GM12865 (cell line): ENCODE data around the gene MAGEB2.

Experiments used
- DNase-seq: peaks from one replicate; pipeline ENCODE4 v3.0.0; 2010; ENCODE audit warnings: low read depth
- H3K4me3 ChIP-seq: 2 replicates; pipeline ENCODE4 v1.5.1; 2011; ENCODE audit warnings: mild to moderate bottlenecking, low read depth, low read length, control low read depth
- TF ChIP-seq, protein P1 (sequence below): IDR thresholded peaks from 2 replicates; pipeline ENCODE4 v1.5.1; 2011; ENCODE audit warnings: low read length, control low read depth, low read depth, inconsistent platforms; ENCODE audit not compliant: insufficient read depth; ENCODE audit errors: missing control alignments

MAGEB2 gene

DNA sequence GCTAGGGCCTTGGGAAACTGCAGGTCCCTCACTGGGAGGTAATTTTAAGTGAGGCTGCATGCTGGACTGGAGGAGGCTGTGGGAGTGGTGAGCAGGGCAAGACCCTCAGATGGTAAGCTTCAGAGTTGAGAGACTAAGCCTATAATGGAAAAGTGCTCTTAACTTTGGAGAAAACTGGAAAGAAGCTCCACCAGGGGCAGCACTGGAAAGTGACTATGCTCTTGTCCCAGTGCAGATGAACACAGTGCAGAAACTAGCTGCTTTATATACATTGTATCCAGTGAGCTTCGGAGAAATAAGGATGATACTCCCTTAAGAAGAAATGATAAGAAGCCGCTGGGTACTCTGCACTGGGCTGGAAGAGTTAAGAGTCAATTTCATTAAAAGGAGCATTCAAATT lies 3.2 kb upstream of the MAGEB2 start:
- H3K4me3 ChIP-seq = no peak overlapping the region
- no peak for DNase-seq
- TF ChIP-seq, protein P1, sequence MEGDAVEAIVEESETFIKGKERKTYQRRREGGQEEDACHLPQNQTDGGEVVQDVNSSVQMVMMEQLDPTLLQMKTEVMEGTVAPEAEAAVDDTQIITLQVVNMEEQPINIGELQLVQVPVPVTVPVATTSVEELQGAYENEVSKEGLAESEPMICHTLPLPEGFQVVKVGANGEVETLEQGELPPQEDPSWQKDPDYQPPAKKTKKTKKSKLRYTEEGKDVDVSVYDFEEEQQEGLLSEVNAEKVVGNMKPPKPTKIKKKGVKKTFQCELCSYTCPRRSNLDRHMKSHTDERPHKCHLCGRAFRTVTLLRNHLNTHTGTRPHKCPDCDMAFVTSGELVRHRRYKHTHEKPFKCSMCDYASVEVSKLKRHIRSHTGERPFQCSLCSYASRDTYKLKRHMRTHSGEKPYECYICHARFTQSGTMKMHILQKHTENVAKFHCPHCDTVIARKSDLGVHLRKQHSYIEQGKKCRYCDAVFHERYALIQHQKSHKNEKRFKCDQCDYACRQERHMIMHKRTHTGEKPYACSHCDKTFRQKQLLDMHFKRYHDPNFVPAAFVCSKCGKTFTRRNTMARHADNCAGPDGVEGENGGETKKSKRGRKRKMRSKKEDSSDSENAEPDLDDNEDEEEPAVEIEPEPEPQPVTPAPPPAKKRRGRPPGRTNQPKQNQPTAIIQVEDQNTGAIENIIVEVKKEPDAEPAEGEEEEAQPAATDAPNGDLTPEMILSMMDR = no peak

DNA sequence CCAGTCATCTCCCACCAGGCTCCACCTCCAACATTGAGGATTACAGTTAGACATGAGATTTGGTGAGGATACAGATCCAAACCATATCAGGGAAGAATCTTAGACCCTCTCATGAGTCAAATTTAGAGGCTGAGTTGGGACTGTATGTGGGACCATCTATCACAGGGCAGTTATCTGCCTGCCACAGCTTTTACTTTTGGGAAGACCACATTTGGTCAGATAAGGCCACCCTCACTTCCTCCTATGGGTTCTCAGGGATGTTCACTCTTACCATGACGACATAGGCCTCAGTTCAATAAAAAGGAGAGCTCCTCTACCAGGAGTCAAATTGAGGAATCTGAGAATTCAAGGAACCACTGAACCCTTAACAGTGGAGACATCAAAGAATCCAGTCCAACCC lies 2.1 kb downstream of the MAGEB2 start:
- no peak overlapping the region for H3K4me3 ChIP-seq
- DNase-seq = no peak
- TF ChIP-seq, protein P1 = no peak

DNA sequence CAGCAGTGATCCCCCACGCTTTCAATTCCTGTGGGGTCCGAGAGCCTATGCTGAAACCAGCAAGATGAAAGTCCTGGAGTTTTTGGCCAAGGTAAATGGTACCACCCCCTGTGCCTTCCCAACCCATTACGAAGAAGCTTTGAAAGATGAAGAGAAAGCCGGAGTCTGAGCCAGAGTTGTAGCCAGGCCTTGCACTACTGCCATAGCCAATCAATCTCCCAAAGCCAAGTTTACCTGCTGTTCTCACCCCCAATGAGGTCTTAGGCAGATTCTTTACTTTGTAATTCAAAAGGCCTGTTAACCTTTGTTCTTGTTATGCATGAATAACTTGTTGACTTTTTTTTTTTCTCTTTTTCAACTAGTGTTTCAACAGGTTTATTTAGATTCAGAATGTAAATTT lies 4.0 kb downstream of the MAGEB2 start:
- no peak overlapping the region for H3K4me3 ChIP-seq
- no peak for DNase-seq
- TF ChIP-seq, protein P1 = no peak

DNA sequence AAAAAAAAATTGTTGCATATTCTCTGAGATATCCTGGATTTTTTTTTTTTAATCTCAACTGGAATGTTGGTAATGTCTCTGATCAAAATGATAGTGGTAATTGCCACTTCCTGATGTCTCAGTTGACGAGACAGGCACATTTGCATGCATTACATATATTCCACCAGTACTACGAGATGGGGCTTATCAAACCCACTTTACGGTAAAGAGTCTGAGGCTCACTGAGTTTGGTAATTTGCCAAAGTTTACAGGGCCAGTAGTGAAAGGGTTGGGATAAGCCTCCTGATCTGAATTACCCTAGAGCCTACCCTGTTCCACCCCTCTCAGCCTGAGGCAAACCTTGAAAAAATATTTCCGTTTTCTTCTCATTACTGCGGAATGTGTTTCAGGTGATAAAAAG lies 5.3 kb downstream of the MAGEB2 start:
- no peak for DNase-seq
- TF ChIP-seq, protein P1 = no peak
- no peak overlapping the region for H3K4me3 ChIP-seq

DNA sequence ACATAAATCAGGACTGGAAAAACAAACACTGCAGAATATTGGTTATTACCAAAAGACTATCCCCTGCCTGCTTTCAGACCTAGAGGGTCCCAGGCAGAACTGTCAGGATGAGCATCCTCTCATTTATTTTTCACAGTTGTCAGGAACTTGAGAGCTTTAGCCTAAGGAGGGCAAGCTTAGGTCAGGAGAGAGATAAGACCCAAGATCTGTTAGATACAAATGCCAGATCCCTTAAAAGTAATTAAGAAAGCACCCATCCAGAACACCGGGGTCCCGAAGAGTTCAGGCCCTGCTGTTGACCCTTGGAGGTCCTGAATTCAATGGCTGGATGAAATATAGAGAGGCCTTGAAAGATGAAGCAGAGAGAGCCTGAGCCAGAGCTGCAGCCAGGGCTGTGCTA lies 9.2 kb downstream of the MAGEB2 start:
- no peak for DNase-seq
- TF ChIP-seq, protein P1 = no peak

DNA sequence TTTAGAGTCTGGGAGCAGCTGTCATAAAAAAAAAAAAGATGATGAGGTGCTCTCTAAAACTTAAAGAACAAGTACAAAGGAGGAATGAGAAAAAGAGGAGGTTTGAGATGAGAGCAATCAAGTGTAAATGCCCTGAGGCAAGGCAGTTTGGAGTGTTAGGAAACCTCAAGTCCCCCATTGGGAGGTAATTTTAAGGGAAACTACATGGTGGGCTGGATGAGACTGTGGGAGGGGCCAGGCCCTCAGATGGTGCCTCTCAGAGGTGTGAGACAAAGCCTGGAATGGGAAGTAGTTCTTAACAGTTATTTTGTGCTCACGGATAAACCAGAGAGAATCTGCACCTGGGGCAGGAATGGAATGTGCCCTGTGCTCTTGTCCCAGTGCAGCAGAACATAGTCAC lies 13.2 kb downstream of the MAGEB2 start:
- DNase-seq = no peak
- TF ChIP-seq, protein P1 = no peak
- H3K4me3 ChIP-seq = no peak overlapping the region

More for the DNA sequence above, 9.2 kb downstream of the MAGEB2 start:
- no peak overlapping the region for H3K4me3 ChIP-seq

DNA sequence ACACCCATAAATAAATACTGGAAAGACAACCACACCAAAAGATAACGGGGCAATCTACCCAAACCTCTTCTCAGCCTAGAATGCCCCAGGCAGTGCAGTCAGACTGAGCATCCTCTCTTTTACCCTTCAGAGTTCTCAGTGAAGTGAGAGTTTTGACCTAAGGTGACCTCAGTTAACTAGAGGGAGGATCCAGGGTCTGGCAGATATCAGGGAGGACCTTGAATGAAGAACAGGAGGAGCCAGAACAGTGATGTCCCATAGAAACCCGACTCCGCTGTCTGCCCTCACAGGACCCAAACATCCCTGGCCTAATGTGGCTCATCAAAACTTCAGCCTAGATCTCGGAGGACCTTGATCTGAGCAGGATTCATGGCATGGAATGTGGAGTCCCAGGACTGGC lies 15.0 kb downstream of the MAGEB2 start, which contains the start of gene MAGEB3:
Gene MAGEB3, plus strand, starts transcription at position 263 of the 400 bp plus-strand sequence. CDS start 5,268 bp downstream, outside the sequence.
- TF ChIP-seq, protein P1 = no peak
- no peak within 1 kb of the TSS for H3K4me3 ChIP-seq
- no peak for DNase-seq
